Brain microvascular endothelial cell (primary cell): Measurements from ENCODE around the gene DLGAP1.

Experiments used
- DNase-seq: peaks from one replicate; pipeline ENCODE4 v3.0.0-alpha.2; 2020
- H3K27ac ChIP-seq: fragments of 250-450 bp; sonication (Bioruptor Pico); 2 replicates; pipeline ENCODE4 v1.5.1; 2020; ENCODE audit warnings: mild to moderate bottlenecking, moderate library complexity
- H3K27me3 ChIP-seq: fragments of 250-450 bp; sonication (Bioruptor Pico); replicated peaks from 2 replicates; pipeline ENCODE4 v1.5.1; 2020; ENCODE audit warnings: mild to moderate bottlenecking
- H3K36me3 ChIP-seq: fragments of 250-450 bp; sonication (Bioruptor Pico); replicated peaks from 2 replicates; pipeline ENCODE4 v1.5.1; 2020; ENCODE audit warnings: mild to moderate bottlenecking
- H3K4me3 ChIP-seq: 2 replicates; pipeline ENCODE4 v1.5.1; 2011; ENCODE audit warnings: low read depth, mild to moderate bottlenecking, control low read depth, low read length, moderate library complexity
- CTCF ChIP-seq: IDR thresholded peaks from 2 replicates; pipeline ENCODE4 v1.5.1; 2011; ENCODE audit warnings: low read depth, mild to moderate bottlenecking, moderate library complexity, low read length, control low read depth, inconsistent platforms; ENCODE audit errors: missing control alignments
- in situ Hi-C: cut with HindIII; loops from 2 replicates; pipeline ENCODE4 v1.10.0; 2017; ENCODE audit warnings: low sequenced_read_pairs, low pct_ligation_motif_present

DLGAP1 gene

GRCh38 chr18:3721771-3722648, 733.1 kb downstream of the DLGAP1 start:
- Histone ChIP-seq H3K27me3 (no peaks in the 10 kb centered on the region), H3K27ac (no peak overlapping the region), H3K36me3 (no peaks in the 10 kb centered on the region), H3K4me3 (no peak overlapping the region)
- no peak for DNase-seq
- TF ChIP-seq CTCF: no peak
- in situ Hi-C loops: no loop called here

GRCh38 chr18:3720818-3721545, 734.1 kb downstream of the DLGAP1 start:
- Histone ChIP-seq H3K36me3 (no peaks in the 10 kb centered on the region), H3K4me3 (no peak overlapping the region), H3K27me3 (no peaks in the 10 kb centered on the region), H3K27ac (no peak overlapping the region)
- no peak for TF ChIP-seq CTCF
- DNase-seq: no peak
- in situ Hi-C loops: no loop called here

- Histone ChIP-seq H3K27ac (no peak overlapping the region), H3K36me3 (no peaks in the 10 kb centered on the region), H3K27me3 (peaks cover 3% of the 10 kb centered on the region), H3K4me3 (no peak overlapping the region)
- DNase-seq: no peak
- in situ Hi-C loops: no loop called here
- no peak for TF ChIP-seq CTCF
These were observed 734.9 kb downstream of the DLGAP1 start for GRCh38 chr18:3720159-3720558.

GRCh38 chr18:3717376-3718025, 737.6 kb downstream of the DLGAP1 start:
- Histone ChIP-seq H3K27ac (no peak overlapping the region), H3K36me3 (no peaks in the 10 kb centered on the region), H3K4me3 (no peak overlapping the region), H3K27me3 (peaks cover 6% of the 10 kb centered on the region)
- no peak for DNase-seq
- no peak for TF ChIP-seq CTCF
- in situ Hi-C loops: no loop called here

- in situ Hi-C loops: no loop called here
- TF ChIP-seq CTCF: no peak
- H3K27ac ChIP-seq: no peak overlapping the region
- no peak for DNase-seq
- no peaks in the 10 kb centered on the region for H3K36me3 ChIP-seq
- peaks cover 6% of the 10 kb centered on the region for H3K27me3 ChIP-seq
- H3K4me3 ChIP-seq: no peak overlapping the region
These were observed 738.9 kb downstream of the DLGAP1 start for GRCh38 chr18:3716116-3716660.
